Tibial artery (tissue), 4 donors: ENCODE data around the gene ZNF524.

ENCODE experiments used
- DNase-seq, 2 donors: peaks; one replicate each; pipeline ENCODE4 v3.0.0-alpha.2; 2019
- H3K27ac ChIP-seq, 2 donors: fragments of 200-600 bp; sonication (generic) in 1 of 2; 1 replicate in 1 of 2; 2 replicates in 1 of 2; pipeline ENCODE4 v1.5.1; 2018 to 2019; ENCODE audit warnings: mild to moderate bottlenecking in 1 of 2
- H3K27me3 ChIP-seq, 2 donors: fragments of 200-600 bp; sonication (generic) in 1 of 2; one replicate each; pipeline versions ENCODE4 v1.5.1 to v1.6.0; 2016 to 2019
- H3K36me3 ChIP-seq, 3 donors: fragments of 200-600 bp; sonication (generic) in 2 of 3; one replicate each; pipeline ENCODE4 v1.5.1; 2016 to 2019; ENCODE audit warnings: mild to moderate bottlenecking in 2 of 3
- H3K4me1 ChIP-seq, 4 donors: fragments of 200-600 bp; sonication (generic) in 2 of 4; 1 replicate in 3 of 4; 2 replicates in 1 of 4; pipeline ENCODE4 v1.5.1; 2016 to 2019
- H3K4me3 ChIP-seq, 2 donors: fragments of 200-600 bp; sonication (generic) in 1 of 2; 1 replicate in 1 of 2; 2 replicates in 1 of 2; pipeline ENCODE4 v1.5.1; 2018 to 2019; ENCODE audit warnings: mild to moderate bottlenecking in 2 of 2
- H3K9me3 ChIP-seq, 3 donors: fragments of 200-600 bp; sonication (generic) in 1 of 3; one replicate each; pipeline ENCODE4 v1.5.1; 2016 to 2019
- intact Hi-C: fragments of 100-400 bp; cut with DNase I; formaldehyde crosslinking; loops from one replicate; pipeline ENCODE4 v1.15.0; 2023; ENCODE audit warnings: low total_unique reads
- TF ChIP-seq, protein P1 (sequence below), 2 experiments: fragments of 200-600 bp in 1 of 2; fragments of 450-650 bp in 1 of 2; IDR thresholded peaks; one replicate each; pipeline ENCODE4 v1.5.1; 2017 to 2019; ENCODE audit warnings: antibody characterized with exemption in 2 of 2, mild to moderate bottlenecking in 1 of 2, moderate library complexity in 1 of 2

The ZNF524 gene, protein sequence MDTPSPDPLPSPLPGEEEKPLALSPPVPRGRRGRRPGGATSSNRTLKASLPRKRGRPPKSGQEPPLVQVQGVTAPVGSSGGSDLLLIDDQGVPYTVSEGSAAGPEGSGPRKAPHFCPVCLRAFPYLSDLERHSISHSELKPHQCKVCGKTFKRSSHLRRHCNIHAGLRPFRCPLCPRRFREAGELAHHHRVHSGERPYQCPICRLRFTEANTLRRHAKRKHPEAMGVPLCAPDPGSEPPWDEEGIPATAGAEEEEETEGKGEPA

DNA sequence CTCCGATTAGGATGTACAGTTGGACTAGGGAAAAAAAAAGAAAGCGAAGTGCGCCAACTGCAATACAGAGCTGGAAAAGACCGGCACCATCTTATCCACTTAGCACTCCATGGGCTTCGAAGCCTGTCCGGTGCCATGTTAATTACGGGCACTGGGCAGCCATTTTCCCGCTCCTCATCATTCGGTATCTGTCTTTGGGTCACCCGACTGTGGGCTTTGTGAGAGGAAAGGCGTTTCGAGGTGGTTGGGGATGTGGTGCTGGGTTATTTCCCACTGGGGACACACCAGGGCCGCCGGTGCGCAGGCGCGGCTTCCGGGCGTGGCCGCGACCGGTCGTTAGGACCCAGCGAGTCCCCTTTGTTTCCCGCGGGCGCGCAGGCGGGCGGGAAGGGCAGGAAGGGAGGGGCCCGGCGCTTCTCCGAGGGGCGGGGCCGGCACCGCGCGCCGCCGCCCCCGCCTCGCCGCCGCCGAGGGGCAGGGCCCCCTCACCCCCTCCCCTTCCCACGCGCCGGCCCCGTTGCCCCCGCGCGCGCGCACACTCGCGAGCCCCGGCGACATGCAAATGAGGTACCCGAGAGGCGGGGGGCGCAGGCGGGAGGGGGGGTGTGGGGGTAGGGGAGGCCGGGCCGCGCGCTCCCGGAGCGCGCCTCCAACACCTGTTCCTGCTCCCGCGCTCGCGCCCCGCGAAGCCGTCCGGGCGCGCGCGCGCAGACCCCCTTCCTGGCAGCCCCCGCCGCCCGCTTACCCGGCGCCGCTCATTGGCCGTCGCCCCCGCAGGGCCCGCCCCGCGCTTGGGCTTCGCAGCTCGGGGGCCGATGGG is at the start of gene ZNF524:
ZNF524 (plus strand) TSS at position 447 of the 820 bp plus-strand sequence. CDS start 1,825 bp downstream, outside the sequence.
- Histone ChIP-seq H3K4me1 (peaks cover 3 to 32% (median 17%) of the 10 kb centered on the region in 4 donors), H3K4me3 (peak within 1 kb of the TSS; percentile 74 to 75), H3K9me3 (no peaks in the 10 kb centered on the region), H3K36me3 (peaks cover 0 to 41% (median 20%) of the 10 kb centered on the region in 3 donors), H3K27ac (peak within 1 kb of the TSS; percentile 93 to 95), H3K27me3 (no peaks in the 10 kb centered on the region)
- TF ChIP-seq, protein P1, sequence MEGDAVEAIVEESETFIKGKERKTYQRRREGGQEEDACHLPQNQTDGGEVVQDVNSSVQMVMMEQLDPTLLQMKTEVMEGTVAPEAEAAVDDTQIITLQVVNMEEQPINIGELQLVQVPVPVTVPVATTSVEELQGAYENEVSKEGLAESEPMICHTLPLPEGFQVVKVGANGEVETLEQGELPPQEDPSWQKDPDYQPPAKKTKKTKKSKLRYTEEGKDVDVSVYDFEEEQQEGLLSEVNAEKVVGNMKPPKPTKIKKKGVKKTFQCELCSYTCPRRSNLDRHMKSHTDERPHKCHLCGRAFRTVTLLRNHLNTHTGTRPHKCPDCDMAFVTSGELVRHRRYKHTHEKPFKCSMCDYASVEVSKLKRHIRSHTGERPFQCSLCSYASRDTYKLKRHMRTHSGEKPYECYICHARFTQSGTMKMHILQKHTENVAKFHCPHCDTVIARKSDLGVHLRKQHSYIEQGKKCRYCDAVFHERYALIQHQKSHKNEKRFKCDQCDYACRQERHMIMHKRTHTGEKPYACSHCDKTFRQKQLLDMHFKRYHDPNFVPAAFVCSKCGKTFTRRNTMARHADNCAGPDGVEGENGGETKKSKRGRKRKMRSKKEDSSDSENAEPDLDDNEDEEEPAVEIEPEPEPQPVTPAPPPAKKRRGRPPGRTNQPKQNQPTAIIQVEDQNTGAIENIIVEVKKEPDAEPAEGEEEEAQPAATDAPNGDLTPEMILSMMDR (IDR thresholded peaks at IDR 0.05) = no peak
- intact Hi-C loops = loop anchor here (5.0 kb wide), 1 partner anchor 32 kb away; no protein-coding TSS in a partner anchor
- DNase-seq = peak; percentile 88 to 93

DNA sequence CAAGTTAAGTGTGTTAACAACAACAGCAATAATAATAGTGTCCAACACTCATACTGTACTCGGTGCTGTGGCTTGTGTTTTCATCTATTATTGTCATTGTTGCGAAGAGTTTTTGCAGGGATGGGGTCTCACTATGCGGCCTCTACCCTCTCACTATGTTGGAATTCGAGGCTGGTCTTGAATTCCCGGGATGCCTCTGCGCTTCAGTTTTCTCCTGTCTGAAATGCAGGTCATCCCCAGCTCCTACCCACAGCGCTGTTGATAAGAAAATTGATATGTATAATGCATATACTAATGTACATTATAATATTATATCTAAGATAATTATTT is 49.8 kb upstream of the ZNF524 start:
- Histone ChIP-seq H3K4me1 (peaks cover 0 to 37% (median 25%) of the 10 kb centered on the region in 4 donors), H3K27me3 (peaks cover 0 to 70% of the 10 kb centered on the region in 2 donors), H3K27ac (no peak overlapping the region), H3K9me3 (no peaks in the 10 kb centered on the region), H3K36me3 (no peaks in the 10 kb centered on the region), H3K4me3 (no peak overlapping the region)
- DNase-seq = no peak
- TF ChIP-seq, protein P1 (IDR thresholded peaks at IDR 0.05) = no peak
- intact Hi-C loops = no loop called here

DNA sequence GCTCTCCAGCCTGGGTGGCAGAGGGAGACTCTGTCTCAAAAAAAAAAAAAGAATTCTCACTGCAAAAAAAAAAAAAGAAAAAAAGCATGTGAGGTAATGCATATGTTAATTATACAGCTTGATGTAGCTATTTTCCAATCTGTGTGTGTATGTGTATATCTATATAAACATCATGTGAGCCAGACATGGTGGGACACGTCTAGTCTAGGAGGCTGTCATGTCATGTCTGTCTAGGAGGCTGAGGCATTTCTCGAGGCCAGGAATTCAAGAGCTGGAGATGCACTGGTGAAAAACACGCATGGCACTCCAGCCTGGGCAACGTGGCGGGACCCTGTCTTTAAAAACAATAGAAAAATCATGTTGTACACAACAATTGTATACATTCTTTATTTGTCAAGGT is 47.9 kb upstream of the ZNF524 start:
- intact Hi-C loops = no loop called here
- Histone ChIP-seq H3K9me3 (no peaks in the 10 kb centered on the region), H3K27ac (no peak overlapping the region), H3K4me3 (no peak overlapping the region), H3K36me3 (no peaks in the 10 kb centered on the region), H3K27me3 (peaks cover 0 to 55% of the 10 kb centered on the region in 2 donors), H3K4me1 (peaks cover 0 to 22% (median 18%) of the 10 kb centered on the region in 4 donors)
- DNase-seq = no peak
- TF ChIP-seq, protein P1 (IDR thresholded peaks at IDR 0.05) = no peak

DNA sequence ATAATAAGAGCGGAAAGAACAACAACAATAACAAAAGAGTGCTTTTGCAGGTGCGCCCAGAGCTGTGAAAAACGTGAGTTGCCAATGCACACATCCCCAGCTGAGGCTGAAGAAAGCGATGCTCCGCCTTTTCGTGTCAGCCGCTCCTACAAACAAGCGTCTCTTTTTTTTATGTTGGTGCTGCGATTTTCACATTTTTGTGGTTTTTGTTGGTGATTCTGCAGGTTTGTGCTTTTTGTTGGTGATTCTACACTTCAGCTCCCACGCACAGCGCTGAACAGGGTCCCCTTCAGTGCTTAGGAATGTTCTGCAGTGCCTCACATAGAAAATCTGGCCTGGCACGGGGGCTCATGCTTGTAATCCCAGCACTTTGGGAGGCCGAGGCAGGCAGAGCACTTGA is 47.5 kb upstream of the ZNF524 start:
- H3K4me3 ChIP-seq = no peak overlapping the region
- intact Hi-C loops = no loop called here
- peaks cover 0 to 18% (median 14%) of the 10 kb centered on the region in 4 donors for H3K4me1 ChIP-seq
- H3K9me3 ChIP-seq = no peaks in the 10 kb centered on the region
- TF ChIP-seq, protein P1 (IDR thresholded peaks at IDR 0.05) = no peak
- no peak overlapping the region for H3K27ac ChIP-seq
- DNase-seq = no peak
- H3K36me3 ChIP-seq = no peaks in the 10 kb centered on the region
- H3K27me3 ChIP-seq = peaks cover 0 to 52% of the 10 kb centered on the region in 2 donors

DNA sequence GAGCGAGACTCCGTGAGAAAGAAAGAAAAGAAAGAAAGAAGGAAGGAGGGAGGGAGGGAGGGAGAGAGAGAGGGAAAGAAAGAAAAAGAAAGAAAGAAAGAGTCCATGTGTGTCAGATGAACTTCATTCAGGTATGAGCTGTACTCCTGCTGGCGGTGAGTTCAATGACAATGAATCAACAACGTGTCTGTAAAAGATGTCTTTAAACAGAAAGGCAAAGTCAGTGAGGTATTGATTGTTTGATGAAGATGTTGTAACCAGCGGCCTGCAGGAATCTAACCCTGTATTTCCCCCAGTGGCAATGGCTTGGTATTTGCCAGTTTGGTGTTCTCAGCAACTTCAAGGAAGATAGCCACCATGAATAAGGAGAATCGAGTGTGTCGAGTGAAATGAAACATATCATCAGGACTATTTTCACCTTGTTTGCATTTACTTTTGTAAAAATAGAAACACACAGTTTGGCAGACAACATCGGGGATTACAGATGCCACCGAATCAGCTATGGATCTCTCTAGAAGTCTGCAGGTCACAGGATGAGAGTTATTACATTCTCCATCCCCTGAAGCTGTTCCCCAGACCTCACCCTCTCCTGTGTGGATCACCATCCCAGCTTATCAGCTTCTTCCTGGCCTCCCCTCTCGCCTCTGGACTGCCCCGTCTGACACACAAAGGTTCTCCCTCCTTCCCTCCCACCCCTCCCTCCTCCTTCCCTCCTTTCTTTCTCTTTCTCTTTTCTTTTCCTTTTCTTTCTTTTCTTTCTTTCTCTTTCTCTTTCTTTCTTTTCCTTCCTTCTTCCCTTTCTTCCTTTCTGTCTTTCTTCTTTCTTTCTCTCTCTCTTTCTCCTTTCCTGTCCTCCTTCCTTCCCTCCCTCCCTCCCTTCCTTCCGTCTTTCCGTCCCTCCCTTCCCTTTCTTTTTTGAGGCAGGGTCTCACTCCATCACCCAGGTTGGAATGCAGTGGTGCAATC is 46.6 kb upstream of the ZNF524 start:
- no peak overlapping the region for H3K27ac ChIP-seq
- peaks cover 0 to 49% of the 10 kb centered on the region in 2 donors for H3K27me3 ChIP-seq

More for the DNA sequence above, 46.6 kb upstream of the ZNF524 start:
- Histone ChIP-seq H3K36me3 (no peaks in the 10 kb centered on the region), H3K4me3 (no peak overlapping the region), H3K9me3 (no peaks in the 10 kb centered on the region), H3K4me1 (peaks cover 0 to 15% (median 9%) of the 10 kb centered on the region in 4 donors)
- TF ChIP-seq, protein P1 (IDR thresholded peaks at IDR 0.05) = no peak
- intact Hi-C loops = no loop called here
- no peak for DNase-seq
